SJCRH30 (cell line): ENCODE results near the gene CHRNA1. TPM values are rescaled to one million over a fixed set of nuclear protein-coding genes. Genes with fewer than 3 reads are reported as not detected.

Source experiments
- DNase-seq, 2 experiments: peaks; one replicate each; pipeline ENCODE4 v3.0.0-alpha.2; 2015 to 2020
- H3K27ac ChIP-seq: fragments of 250-450 bp; sonication (Bioruptor Pico); 2 replicates; pipeline ENCODE4 v1.5.1; 2020; ENCODE audit warnings: mild to moderate bottlenecking, moderate library complexity
- H3K27me3 ChIP-seq: fragments of 250-450 bp; sonication (Bioruptor Pico); 2 replicates; pipeline ENCODE4 v1.5.1; 2020; ENCODE audit warnings: mild to moderate bottlenecking, moderate library complexity
- H3K36me3 ChIP-seq: fragments of 250-450 bp; sonication (Bioruptor Pico); 2 replicates; pipeline ENCODE4 v1.5.1; 2020; ENCODE audit warnings: mild to moderate bottlenecking, moderate library complexity
- H3K4me1 ChIP-seq: fragments of 250-450 bp; sonication (Bioruptor Pico); 2 replicates; pipeline ENCODE4 v1.5.1; 2020; ENCODE audit warnings: mild to moderate bottlenecking, moderate library complexity
- H3K4me3 ChIP-seq: fragments of 250-450 bp; sonication (Bioruptor Pico); 2 replicates; pipeline ENCODE4 v1.5.1; 2020; ENCODE audit warnings: mild to moderate bottlenecking, moderate library complexity
- H3K9me3 ChIP-seq: fragments of 250-450 bp; sonication (Bioruptor Pico); replicated peaks from 2 replicates; pipeline ENCODE4 v1.5.1; 2020; ENCODE audit warnings: mild to moderate bottlenecking, moderate library complexity
- total RNA-seq: library from RNA; depleted of rRNA; stranded (reverse); fragments of >200 nt; shearing (Covaris generic); gene quantifications from 2 replicates; pipeline ENCODE4 v1.2.3, GENCODE V29; 2014; rRNA removed

Gene CHRNA1
- total RNA-seq: 371 and 375 TPM in 2 replicates

- Histone ChIP-seq H3K4me1 (peaks cover 21% of the 10 kb centered on the region), H3K4me3 (peak within 1 kb of the TSS; percentile 86), H3K36me3 (peaks cover 25% of the 10 kb centered on the region), H3K27ac (peak within 1 kb of the TSS; percentile 99), H3K27me3 (no peaks in the 10 kb centered on the region), H3K9me3 (no peaks in the 10 kb centered on the region)
- peak; percentile 95 to 98 for DNase-seq
Observed at GRCh38 chr2:174764280-174765255, at the start of gene CHRNA1. Gene CHRNA1, minus strand, starts transcription at chr2:174764472. Its CDS starts 78 bp downstream, at chr2:174764394.

GRCh38 chr2:174812037-174812436 lies 47.8 kb upstream of the CHRNA1 start:
- no peak overlapping the region for H3K27ac ChIP-seq
- no peaks in the 10 kb centered on the region for H3K27me3 ChIP-seq
- DNase-seq: no peak
- H3K4me1 ChIP-seq: peaks cover 28% of the 10 kb centered on the region
- H3K4me3 ChIP-seq: no peak overlapping the region
- peaks cover 9% of the 10 kb centered on the region for H3K36me3 ChIP-seq
- no peaks in the 10 kb centered on the region for H3K9me3 ChIP-seq

GRCh38 chr2:174807931-174808330 lies 43.7 kb upstream of the CHRNA1 start:
- peaks cover 45% of the 10 kb centered on the region for H3K4me1 ChIP-seq
- H3K36me3 ChIP-seq: peaks cover 14% of the 10 kb centered on the region
- H3K9me3 ChIP-seq: no peaks in the 10 kb centered on the region
- H3K27me3 ChIP-seq: no peaks in the 10 kb centered on the region
- H3K27ac ChIP-seq: peak overlapping the region; percentile 98
- no peak for DNase-seq
- H3K4me3 ChIP-seq: no peak overlapping the region

- peak in 1 of 2 experiments; percentile 31 for DNase-seq
- Histone ChIP-seq H3K36me3 (peaks cover 19% of the 10 kb centered on the region; the same call in 1 of the 2 replicates), H3K9me3 (no peaks in the 10 kb centered on the region), H3K4me3 (no peak overlapping the region), H3K27ac (peak overlapping the region; percentile 98), H3K27me3 (no peaks in the 10 kb centered on the region), H3K4me1 (peaks cover 45% of the 10 kb centered on the region)
Observed at GRCh38 chr2:174805803-174806202, 41.5 kb upstream of the CHRNA1 start.

- Histone ChIP-seq H3K27ac (no peak overlapping the region), H3K4me1 (peaks cover 22% of the 10 kb centered on the region), H3K9me3 (no peaks in the 10 kb centered on the region), H3K36me3 (peaks cover 25% of the 10 kb centered on the region), H3K27me3 (no peaks in the 10 kb centered on the region), H3K4me3 (no peak overlapping the region)
- no peak for DNase-seq
Observed at GRCh38 chr2:174802459-174802858, 38.2 kb upstream of the CHRNA1 start.

GRCh38 chr2:174800436-174801205 lies 36.3 kb upstream of the CHRNA1 start:
- peaks cover 25% of the 10 kb centered on the region for H3K36me3 ChIP-seq
- no peak for DNase-seq

GRCh38 chr2:174798801-174799200 lies 34.5 kb upstream of the CHRNA1 start:
- peaks cover 20% of the 10 kb centered on the region for H3K36me3 ChIP-seq
- DNase-seq: no peak
- H3K27ac ChIP-seq: no peak overlapping the region
- H3K9me3 ChIP-seq: no peaks in the 10 kb centered on the region
- no peaks in the 10 kb centered on the region for H3K27me3 ChIP-seq
- H3K4me3 ChIP-seq: no peak overlapping the region
- no peaks in the 10 kb centered on the region for H3K4me1 ChIP-seq

More at GRCh38 chr2:174800436-174801205, 36.3 kb upstream of the CHRNA1 start:
- Histone ChIP-seq H3K9me3 (no peaks in the 10 kb centered on the region), H3K27ac (no peak overlapping the region), H3K4me3 (no peak overlapping the region), H3K4me1 (peaks cover 6% of the 10 kb centered on the region), H3K27me3 (no peaks in the 10 kb centered on the region)

- H3K36me3 ChIP-seq: peaks cover 20% of the 10 kb centered on the region
- no peak overlapping the region for H3K4me3 ChIP-seq
- no peak overlapping the region for H3K27ac ChIP-seq
- H3K4me1 ChIP-seq: no peaks in the 10 kb centered on the region
- no peaks in the 10 kb centered on the region for H3K9me3 ChIP-seq
- H3K27me3 ChIP-seq: no peaks in the 10 kb centered on the region
- no peak for DNase-seq
Observed at GRCh38 chr2:174797781-174798276, 33.6 kb upstream of the CHRNA1 start.

GRCh38 chr2:174796319-174796771 lies 32.1 kb upstream of the CHRNA1 start:
- Histone ChIP-seq H3K36me3 (peaks cover 17% of the 10 kb centered on the region), H3K4me3 (no peak overlapping the region), H3K4me1 (no peaks in the 10 kb centered on the region), H3K27ac (no peak overlapping the region), H3K27me3 (no peaks in the 10 kb centered on the region), H3K9me3 (no peaks in the 10 kb centered on the region)
- DNase-seq: peak in 1 of 2 experiments; percentile 10

- H3K27ac ChIP-seq: no peak overlapping the region
- no peaks in the 10 kb centered on the region for H3K4me1 ChIP-seq
- no peak for DNase-seq
- H3K36me3 ChIP-seq: peaks cover 9% of the 10 kb centered on the region
- no peaks in the 10 kb centered on the region for H3K27me3 ChIP-seq
- no peaks in the 10 kb centered on the region for H3K9me3 ChIP-seq
- no peak overlapping the region for H3K4me3 ChIP-seq
Observed at GRCh38 chr2:174794851-174795374, 30.6 kb upstream of the CHRNA1 start.

GRCh38 chr2:174792309-174793025 lies 28.2 kb upstream of the CHRNA1 start:
- Histone ChIP-seq H3K27me3 (no peaks in the 10 kb centered on the region), H3K9me3 (no peaks in the 10 kb centered on the region)

GRCh38 chr2:174791746-174792280 lies 27.5 kb upstream of the CHRNA1 start:
- Histone ChIP-seq H3K36me3 (no peaks in the 10 kb centered on the region), H3K9me3 (no peaks in the 10 kb centered on the region), H3K27me3 (no peaks in the 10 kb centered on the region), H3K27ac (no peak overlapping the region), H3K4me3 (no peak overlapping the region), H3K4me1 (peaks cover 14% of the 10 kb centered on the region)
- no peak for DNase-seq

More at GRCh38 chr2:174792309-174793025, 28.2 kb upstream of the CHRNA1 start:
- Histone ChIP-seq H3K36me3 (peaks cover under 1% of the 10 kb centered on the region), H3K27ac (no peak overlapping the region), H3K4me3 (no peak overlapping the region), H3K4me1 (peaks cover 8% of the 10 kb centered on the region)
- DNase-seq: no peak

GRCh38 chr2:174791020-174791419 lies 26.7 kb upstream of the CHRNA1 start:
- H3K36me3 ChIP-seq: no peaks in the 10 kb centered on the region
- no peaks in the 10 kb centered on the region for H3K9me3 ChIP-seq
- H3K27ac ChIP-seq: no peak overlapping the region
- peaks cover 14% of the 10 kb centered on the region for H3K4me1 ChIP-seq
- no peak overlapping the region for H3K4me3 ChIP-seq
- no peak for DNase-seq
- no peaks in the 10 kb centered on the region for H3K27me3 ChIP-seq

GRCh38 chr2:174789001-174789400 lies 24.7 kb upstream of the CHRNA1 start:
- H3K27ac ChIP-seq: peak overlapping the region; percentile 37
- H3K27me3 ChIP-seq: no peaks in the 10 kb centered on the region
- DNase-seq: no peak
- H3K4me3 ChIP-seq: peak overlapping the region; percentile 42
- H3K4me1 ChIP-seq: peaks cover 14% of the 10 kb centered on the region
- no peaks in the 10 kb centered on the region for H3K36me3 ChIP-seq
- no peaks in the 10 kb centered on the region for H3K9me3 ChIP-seq
